HG03571 (cell line): ENCODE data around the gene SCRN1.
"Not testable (repeated sequence)": the region's sequence is repeated elsewhere in the genome, so short reads cannot be mapped to it uniquely, and the experiment has no call there.

Experiments
- ATAC-seq: cut with Tn5 transposase; IDR thresholded peaks from one replicate; pipeline ENCODE4 v1.9.1; 2021; ENCODE audit not compliant: unreplicated experiment

Gene SCRN1

GRCh38 chr7:29970158-29970557, 19.4 kb downstream of the SCRN1 start:
- no peak for ATAC-seq

GRCh38 chr7:29969738-29970137, 19.9 kb downstream of the SCRN1 start:
- ATAC-seq, result no peak

GRCh38 chr7:29968683-29969395, 20.8 kb downstream of the SCRN1 start:
- ATAC-seq, result no peak

GRCh38 chr7:29965030-29965429, 24.6 kb downstream of the SCRN1 start:
- ATAC-seq, result no peak

GRCh38 chr7:29962035-29962434, 27.6 kb downstream of the SCRN1 start:
- no peak for ATAC-seq

GRCh38 chr7:29961611-29962010, 28.0 kb downstream of the SCRN1 start:
- not testable (repeated sequence) for ATAC-seq

GRCh38 chr7:29958667-29959358, 30.8 kb downstream of the SCRN1 start:
- ATAC-seq, result no peak

GRCh38 chr7:29957521-29958310, 31.9 kb downstream of the SCRN1 start:
- ATAC-seq, result no peak

- ATAC-seq, result peak; percentile 10
These were observed 33.1 kb downstream of the SCRN1 start for GRCh38 chr7:29956487-29956836.

GRCh38 chr7:29955799-29956486, 33.7 kb downstream of the SCRN1 start:
- ATAC-seq, result peak; percentile 91

- ATAC-seq, result no peak
These were observed 34.4 kb downstream of the SCRN1 start for GRCh38 chr7:29955075-29955792.

GRCh38 chr7:29953726-29954347, 35.8 kb downstream of the SCRN1 start:
- no peak for ATAC-seq

GRCh38 chr7:29951206-29951605, 38.4 kb downstream of the SCRN1 start:
- ATAC-seq, result no peak

GRCh38 chr7:29950480-29950879, 39.1 kb downstream of the SCRN1 start:
- ATAC-seq, result no peak

- ATAC-seq, result no peak
These were observed 41.0 kb downstream of the SCRN1 start for GRCh38 chr7:29948587-29948986.

GRCh38 chr7:29946428-29947186, 43.0 kb downstream of the SCRN1 start:
- no peak for ATAC-seq

GRCh38 chr7:29945259-29945809, 44.3 kb downstream of the SCRN1 start:
- no peak for ATAC-seq

GRCh38 chr7:29940199-29940598, 49.4 kb downstream of the SCRN1 start:
- ATAC-seq, result no peak

- no peak for ATAC-seq
These were observed 52.5 kb downstream of the SCRN1 start for GRCh38 chr7:29937132-29937531.
